Measurements from ENCODE around the gene TP53INP2.

DNA sequence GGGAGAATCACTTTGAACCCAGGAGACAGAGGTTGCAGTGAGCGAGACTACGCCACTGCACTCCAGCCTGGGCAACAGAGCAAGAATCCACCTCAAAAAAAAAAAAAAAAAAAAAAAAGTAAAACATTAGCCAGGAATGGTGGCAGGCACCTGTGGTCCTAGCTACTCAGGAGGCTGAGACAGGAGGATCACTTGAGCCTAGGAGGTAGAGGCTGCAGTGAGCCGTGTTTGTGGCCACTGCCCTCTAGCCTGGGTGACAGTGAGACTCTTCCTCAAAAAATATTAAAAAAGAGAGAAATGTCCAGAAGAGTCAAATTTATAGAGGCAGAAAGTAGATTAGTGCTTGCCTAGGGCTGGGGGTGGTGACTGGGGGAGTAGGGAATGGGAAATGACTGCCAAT is 20.5 kb upstream of the TP53INP2 start:
- TF ChIP-seq, protein P1, sequence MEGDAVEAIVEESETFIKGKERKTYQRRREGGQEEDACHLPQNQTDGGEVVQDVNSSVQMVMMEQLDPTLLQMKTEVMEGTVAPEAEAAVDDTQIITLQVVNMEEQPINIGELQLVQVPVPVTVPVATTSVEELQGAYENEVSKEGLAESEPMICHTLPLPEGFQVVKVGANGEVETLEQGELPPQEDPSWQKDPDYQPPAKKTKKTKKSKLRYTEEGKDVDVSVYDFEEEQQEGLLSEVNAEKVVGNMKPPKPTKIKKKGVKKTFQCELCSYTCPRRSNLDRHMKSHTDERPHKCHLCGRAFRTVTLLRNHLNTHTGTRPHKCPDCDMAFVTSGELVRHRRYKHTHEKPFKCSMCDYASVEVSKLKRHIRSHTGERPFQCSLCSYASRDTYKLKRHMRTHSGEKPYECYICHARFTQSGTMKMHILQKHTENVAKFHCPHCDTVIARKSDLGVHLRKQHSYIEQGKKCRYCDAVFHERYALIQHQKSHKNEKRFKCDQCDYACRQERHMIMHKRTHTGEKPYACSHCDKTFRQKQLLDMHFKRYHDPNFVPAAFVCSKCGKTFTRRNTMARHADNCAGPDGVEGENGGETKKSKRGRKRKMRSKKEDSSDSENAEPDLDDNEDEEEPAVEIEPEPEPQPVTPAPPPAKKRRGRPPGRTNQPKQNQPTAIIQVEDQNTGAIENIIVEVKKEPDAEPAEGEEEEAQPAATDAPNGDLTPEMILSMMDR (IDR thresholded peaks at IDR 0.05; ENCODE audit: insufficient read depth, low read depth, low read length) = no peak
- no peak for TF ChIP-seq EZH2 (IDR thresholded peaks at IDR 0.05; ENCODE audit: insufficient read depth, low read length)

Data from astrocyte (in vitro differentiated cells and primary cell).